UCSD-AML1 (cell line): Measurements from ENCODE around the gene TAF6.

ENCODE experiments used
- DNase-seq: peaks from one replicate; lab custom pipeline; 2025; ENCODE audit not compliant: unreplicated experiment; lab: John Stamatoyannopoulos, UW

The TAF6 gene

GRCh38 chr7:100075418-100075817, 43.7 kb downstream of the TAF6 start:
- no peak for DNase-seq

GRCh38 chr7:100074841-100075240, 44.3 kb downstream of the TAF6 start:
- no peak for DNase-seq

- DNase-seq = no peak
These were observed 46.7 kb downstream of the TAF6 start for GRCh38 chr7:100072462-100072861.

- no peak for DNase-seq
These were observed 48.0 kb downstream of the TAF6 start for GRCh38 chr7:100071018-100071723.

GRCh38 chr7:100069991-100070390, 49.2 kb downstream of the TAF6 start:
- DNase-seq = no peak

- no peak for DNase-seq
These were observed 52.2 kb downstream of the TAF6 start for GRCh38 chr7:100066953-100067352.

GRCh38 chr7:100065452-100066186, 53.5 kb downstream of the TAF6 start:
- no peak for DNase-seq

GRCh38 chr7:100064162-100064561, 55.0 kb downstream of the TAF6 start:
- DNase-seq = no peak

GRCh38 chr7:100063376-100063775, 55.8 kb downstream of the TAF6 start:
- no peak for DNase-seq

GRCh38 chr7:100061518-100062193, 57.5 kb downstream of the TAF6 start:
- no peak for DNase-seq

GRCh38 chr7:100059251-100059739, 59.9 kb downstream of the TAF6 start:
- DNase-seq = no peak
